DND-41 (cell line): ENCODE measurements around the gene PHLDB3.

Source experiments
- ATAC-seq: fragments of 200-7000 bp; cut with Tn5 transposase; 3 replicates; pipeline ENCODE4 v1.9.1; 2021; ENCODE audit warnings: low read depth; ENCODE audit not compliant: insufficient read depth
- DNase-seq: peaks from one replicate; pipeline ENCODE4 v3.0.0-alpha.2; 2020
- H2AFZ ChIP-seq: 2 replicates; pipeline ENCODE4 v1.6.0; 2012; ENCODE audit warnings: low read depth, low read length
- H3K27ac ChIP-seq: 2 replicates; pipeline ENCODE4 v1.5.1; 2012; ENCODE audit warnings: low read length, inconsistent platforms
- H3K27me3 ChIP-seq: fragments of 200-600 bp; sonication (generic); 2 replicates; pipeline ENCODE4 v1.6.0; 2012; ENCODE audit warnings: low read length, mild to moderate bottlenecking, inconsistent platforms; ENCODE audit not compliant: insufficient read depth, poor library complexity
- H3K36me3 ChIP-seq: 2 replicates; pipeline ENCODE4 v1.5.1; 2012; ENCODE audit warnings: low read length, inconsistent platforms; ENCODE audit not compliant: insufficient read depth
- H3K4me1 ChIP-seq: 2 replicates; pipeline ENCODE4 v1.5.1; 2012; ENCODE audit warnings: mild to moderate bottlenecking, low read length; ENCODE audit not compliant: insufficient read depth
- H3K4me2 ChIP-seq: 2 replicates; pipeline ENCODE4 v1.6.0; 2012; ENCODE audit warnings: mild to moderate bottlenecking, moderate library complexity, low read length, inconsistent platforms; ENCODE audit not compliant: insufficient read depth
- H3K4me3 ChIP-seq, 2 experiments: fragments of 200-600 bp in 1 of 2; shearing (Covaris generic) in 1 of 2; 2 replicates each; pipeline ENCODE4 v1.5.1; 2012 to 2016; ENCODE audit warnings: inconsistent platforms in 2 of 2, low read length in 2 of 2, mild to moderate bottlenecking in 2 of 2, low read depth in 1 of 2, moderate library complexity in 1 of 2
- H3K79me2 ChIP-seq: 2 replicates; pipeline ENCODE4 v1.6.0; 2012; ENCODE audit warnings: low read length, inconsistent platforms; ENCODE audit not compliant: insufficient read depth
- H3K9ac ChIP-seq: 2 replicates; pipeline ENCODE4 v1.6.0; 2012; ENCODE audit warnings: low read depth, mild to moderate bottlenecking, inconsistent platforms, low read length, moderate library complexity
- H3K9me3 ChIP-seq: 2 replicates; pipeline ENCODE4 v1.5.1; 2012; ENCODE audit warnings: low read length, moderate library complexity, mild to moderate bottlenecking, inconsistent platforms; ENCODE audit not compliant: insufficient read depth, severe bottlenecking
- H4K20me1 ChIP-seq: 2 replicates; pipeline ENCODE4 v1.6.0; 2012; ENCODE audit warnings: low read length; ENCODE audit not compliant: insufficient read depth
- CTCF ChIP-seq: IDR thresholded peaks from 2 replicates; pipeline ENCODE4 v1.5.1; 2012; ENCODE audit warnings: borderline replicate concordance, low read length, moderate library complexity, mild to moderate bottlenecking; ENCODE audit not compliant: poor library complexity, severe bottlenecking; ENCODE audit errors: extremely low read depth
- EZH2 ChIP-seq: IDR thresholded peaks from 3 replicates; pipeline ENCODE4 v1.6.1; 2012; ENCODE audit warnings: borderline replicate concordance, low read depth, mild to moderate bottlenecking, moderate library complexity, low read length, inconsistent platforms; ENCODE audit not compliant: severe bottlenecking

The PHLDB3 gene

GRCh38 chr19:43498233-43498842 lies 6.2 kb downstream of the PHLDB3 start:
- Histone ChIP-seq H3K36me3 (peaks cover 7% of the 10 kb centered on the region), H3K4me2 (no peak overlapping the region), H3K4me1 (peaks cover 9% of the 10 kb centered on the region), H2AFZ (no peak overlapping the region), H3K4me3 (no peak overlapping the region), H3K27me3 (no peaks in the 10 kb centered on the region), H3K9me3 (no peaks in the 10 kb centered on the region), H4K20me1 (no peaks in the 10 kb centered on the region), H3K9ac (no peak overlapping the region), H3K27ac (no peak overlapping the region), H3K79me2 (no peaks in the 10 kb centered on the region)
- no peak for ATAC-seq
- no peak for TF ChIP-seq CTCF
- DNase-seq: no peak

- no peaks in the 10 kb centered on the region for H3K4me1 ChIP-seq
- no peaks in the 10 kb centered on the region for H3K27me3 ChIP-seq
- DNase-seq (no peak), ATAC-seq (no peak)
- no peaks in the 10 kb centered on the region for H3K9me3 ChIP-seq
- peaks cover 7% of the 10 kb centered on the region for H3K36me3 ChIP-seq
- no peaks in the 10 kb centered on the region for H3K79me2 ChIP-seq
- no peak overlapping the region for H3K27ac ChIP-seq
- H3K4me2 ChIP-seq: no peak overlapping the region
- H4K20me1 ChIP-seq: no peaks in the 10 kb centered on the region
- H3K9ac ChIP-seq: no peak overlapping the region
- TF ChIP-seq EZH2: no peak
- no peak overlapping the region for H3K4me3 ChIP-seq
- H2AFZ ChIP-seq: no peak overlapping the region
These were observed 7.6 kb downstream of the PHLDB3 start for GRCh38 chr19:43496960-43497359.

GRCh38 chr19:43495082-43495481 lies 9.5 kb downstream of the PHLDB3 start:
- ATAC-seq: no peak
- H3K4me3 ChIP-seq: no peak overlapping the region
- no peaks in the 10 kb centered on the region for H3K79me2 ChIP-seq
- no peak overlapping the region for H3K9ac ChIP-seq
- H3K4me2 ChIP-seq: no peak overlapping the region
- H2AFZ ChIP-seq: no peak overlapping the region
- H3K9me3 ChIP-seq: no peaks in the 10 kb centered on the region
- no peak for TF ChIP-seq EZH2
- TF ChIP-seq CTCF: no peak
- no peak for DNase-seq
- H3K36me3 ChIP-seq: peaks cover 7% of the 10 kb centered on the region
- no peaks in the 10 kb centered on the region for H3K27me3 ChIP-seq
- H3K27ac ChIP-seq: no peak overlapping the region
- no peaks in the 10 kb centered on the region for H4K20me1 ChIP-seq
- H3K4me1 ChIP-seq: no peaks in the 10 kb centered on the region

- DNase-seq (no peak), ATAC-seq (no peak)
- H3K79me2 ChIP-seq: no peaks in the 10 kb centered on the region
- TF ChIP-seq CTCF (no peak), EZH2 (no peak)
- H3K9me3 ChIP-seq: no peaks in the 10 kb centered on the region
- H4K20me1 ChIP-seq: no peaks in the 10 kb centered on the region
- no peak overlapping the region for H3K27ac ChIP-seq
- no peak overlapping the region for H3K4me2 ChIP-seq
- H3K27me3 ChIP-seq: no peaks in the 10 kb centered on the region
- peaks cover 4% of the 10 kb centered on the region; the same call in 1 of the 2 replicates for H3K36me3 ChIP-seq
- H3K9ac ChIP-seq: no peak overlapping the region
- H3K4me3 ChIP-seq: no peak overlapping the region
- H3K4me1 ChIP-seq: no peaks in the 10 kb centered on the region
- H2AFZ ChIP-seq: no peak overlapping the region
These were observed 13.8 kb downstream of the PHLDB3 start for GRCh38 chr19:43490759-43491158.
